HG03280 (cell line): ENCODE data around the gene FBXL17.

Experiments
- ATAC-seq: cut with Tn5 transposase; IDR thresholded peaks from one replicate; pipeline ENCODE4 v1.9.1; 2021; ENCODE audit warnings: mild to moderate bottlenecking, moderate library complexity; ENCODE audit not compliant: unreplicated experiment

FBXL17 gene

DNA sequence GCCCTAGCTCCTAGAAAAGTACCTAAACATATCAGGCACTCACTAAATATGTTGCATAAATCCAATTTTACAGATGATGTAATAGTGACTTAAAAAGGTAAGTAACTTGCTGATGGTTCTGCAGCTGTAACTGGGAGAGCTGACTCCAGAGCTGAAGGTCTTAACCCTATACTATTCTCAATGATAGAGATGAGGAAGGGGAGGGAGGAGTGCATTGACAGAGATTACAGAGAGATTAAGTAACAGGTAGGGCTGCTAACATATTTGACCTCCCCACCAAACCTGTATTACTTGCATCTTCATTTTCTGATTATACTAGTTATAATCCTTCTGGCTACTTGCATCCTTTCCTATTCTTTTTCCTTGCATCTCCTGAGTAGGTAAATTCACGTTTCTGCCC lies 455.8 kb downstream of the FBXL17 start:
- ATAC-seq, result no peak

DNA sequence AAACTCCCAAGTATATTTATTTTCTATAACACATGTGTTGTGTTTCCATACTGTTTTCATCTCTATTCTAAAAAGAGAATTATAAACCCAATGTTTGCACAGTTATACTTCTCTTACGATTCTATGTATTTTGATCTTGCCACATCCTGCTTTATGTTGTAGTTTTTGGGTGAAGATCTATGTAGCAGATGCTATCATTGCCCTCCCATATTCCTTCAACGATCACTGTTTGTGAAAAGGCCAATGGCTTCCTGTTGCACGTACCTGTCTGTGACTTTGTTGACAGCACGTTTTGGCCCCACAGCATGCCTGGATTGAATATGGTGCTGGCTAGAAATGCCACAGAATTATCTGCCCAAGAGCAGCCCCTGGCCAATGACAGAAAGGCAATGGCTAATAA lies 456.7 kb downstream of the FBXL17 start:
- no peak for ATAC-seq

DNA sequence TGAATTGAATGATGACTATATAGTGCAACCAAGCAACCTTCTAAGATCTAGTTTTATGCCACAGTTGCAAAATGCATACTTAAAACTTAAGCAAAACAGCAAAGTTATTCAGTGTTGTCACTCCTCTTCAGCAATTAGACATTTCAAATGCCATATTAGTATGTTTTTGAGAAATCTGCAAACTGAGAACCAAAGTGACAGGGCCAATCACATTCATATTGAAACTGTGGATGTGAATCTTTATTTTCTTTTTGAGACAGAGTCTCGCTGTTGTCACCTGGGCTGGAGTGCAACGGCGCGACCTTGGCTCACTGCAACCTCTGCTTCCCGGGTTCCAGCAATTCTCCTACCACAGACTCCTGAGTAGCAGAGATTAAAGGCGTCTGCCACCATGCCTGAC lies 461.9 kb downstream of the FBXL17 start:
- ATAC-seq, result no peak

DNA sequence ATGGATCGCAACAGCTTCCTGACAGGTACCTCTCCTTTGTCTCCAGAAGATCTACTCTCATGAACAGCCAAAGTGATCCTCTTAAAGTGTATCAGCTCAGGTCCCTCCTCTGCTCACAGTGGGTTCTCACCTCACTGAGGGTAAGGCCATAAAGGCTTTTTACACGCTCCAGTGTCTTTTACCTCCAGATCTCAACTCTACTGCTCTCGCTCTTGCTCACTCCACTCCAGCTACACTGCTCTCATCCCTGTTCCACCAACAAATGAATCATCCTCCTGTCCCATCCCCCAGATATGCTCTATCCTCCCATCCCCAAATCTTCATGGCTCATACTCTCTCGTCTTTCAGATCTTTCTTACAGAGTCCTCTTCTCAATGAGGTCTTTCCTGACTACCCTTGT lies 462.5 kb downstream of the FBXL17 start:
- no peak for ATAC-seq

DNA sequence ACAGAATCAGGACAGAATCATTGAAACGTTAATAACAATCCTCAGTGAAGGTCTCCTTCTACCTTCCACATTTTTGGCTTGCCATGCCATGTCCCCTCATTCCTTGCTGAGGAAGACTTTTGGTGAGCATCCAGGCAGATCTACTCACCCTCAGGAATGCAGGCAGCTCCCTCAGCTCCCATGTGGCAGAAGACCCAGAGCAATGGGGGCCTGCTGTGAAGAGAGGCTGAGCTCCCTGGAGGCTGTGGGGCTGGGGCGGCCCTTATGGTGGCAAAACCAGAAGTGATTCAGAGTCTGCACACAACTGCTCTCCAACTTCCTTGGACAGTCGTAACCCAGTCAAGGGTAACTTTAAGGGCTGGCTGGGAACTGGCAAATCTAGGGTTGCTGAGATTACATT lies 463.9 kb downstream of the FBXL17 start:
- ATAC-seq, result no peak

DNA sequence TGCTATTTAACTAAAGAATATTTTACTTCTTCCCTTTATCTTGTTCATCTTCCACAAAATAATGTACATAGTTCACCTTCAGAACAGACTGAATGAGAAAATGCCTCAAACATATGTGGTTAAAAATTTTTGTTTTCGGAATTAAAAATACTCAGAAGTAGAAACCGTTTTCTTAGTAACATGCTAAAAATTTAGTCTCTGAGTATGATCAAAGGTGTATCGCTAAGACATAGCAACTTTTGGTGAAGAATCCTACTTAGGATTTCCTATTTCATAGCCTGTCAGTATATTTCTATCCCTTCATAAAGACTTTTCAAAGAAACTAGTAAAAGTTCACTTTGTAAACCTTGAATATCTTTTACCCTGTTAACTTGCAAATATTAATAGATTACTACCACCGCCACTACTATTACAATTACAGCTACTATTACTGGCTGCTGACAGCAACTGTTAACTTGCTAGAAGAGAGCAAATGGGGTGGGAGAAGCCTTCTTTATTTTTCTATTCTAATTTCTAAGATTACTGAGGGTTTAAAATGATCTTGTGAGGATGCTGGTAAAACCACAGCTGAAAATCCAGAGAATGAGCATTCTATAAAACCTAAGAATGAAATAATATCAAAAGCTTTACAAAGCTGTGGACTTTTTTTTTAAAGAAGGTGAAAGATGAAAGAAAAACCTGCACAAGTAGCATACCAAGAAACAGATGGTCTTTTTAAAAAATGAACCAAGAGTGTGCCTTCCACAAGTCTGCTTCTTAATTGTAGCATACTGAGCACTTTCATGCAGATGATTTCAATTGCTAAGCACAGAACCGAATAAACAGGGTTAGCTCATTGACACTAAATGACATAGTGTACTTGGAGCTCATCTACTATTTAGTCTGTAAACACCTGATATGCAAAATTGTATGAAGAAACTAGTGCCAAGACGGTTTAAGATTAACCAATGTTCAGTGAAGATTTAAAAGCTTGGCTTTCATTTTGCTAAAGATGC lies 464.9 kb downstream of the FBXL17 start:
- no peak for ATAC-seq

DNA sequence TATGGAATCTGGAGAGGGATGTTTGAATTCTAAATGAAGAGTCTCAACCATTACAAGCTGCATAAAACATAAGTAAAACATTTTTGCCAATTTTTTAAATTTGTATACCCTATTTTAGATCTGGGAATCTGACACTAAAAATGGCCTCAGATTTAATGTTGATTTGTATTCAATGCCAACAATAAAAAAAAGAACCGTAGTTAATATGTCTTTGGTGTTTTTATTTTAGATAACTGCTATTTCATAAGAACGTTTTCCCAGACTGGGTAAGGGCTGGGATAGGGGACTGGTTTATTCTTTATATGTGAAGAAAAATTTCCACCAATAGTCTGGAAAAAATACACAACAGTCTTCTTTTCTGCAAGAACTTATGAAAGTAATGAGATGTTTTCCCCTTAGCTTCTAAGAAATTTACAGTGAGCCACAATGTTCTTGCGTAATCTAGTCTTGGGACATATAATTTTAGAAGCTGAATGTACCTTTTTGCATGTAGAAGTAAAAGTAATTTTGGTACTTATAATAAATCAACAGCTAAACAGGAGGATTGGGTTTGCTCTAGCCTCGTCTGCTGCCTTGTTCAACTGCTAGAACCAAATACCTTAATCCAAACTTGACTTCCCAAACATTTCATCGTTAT lies 466.6 kb downstream of the FBXL17 start:
- no peak for ATAC-seq

DNA sequence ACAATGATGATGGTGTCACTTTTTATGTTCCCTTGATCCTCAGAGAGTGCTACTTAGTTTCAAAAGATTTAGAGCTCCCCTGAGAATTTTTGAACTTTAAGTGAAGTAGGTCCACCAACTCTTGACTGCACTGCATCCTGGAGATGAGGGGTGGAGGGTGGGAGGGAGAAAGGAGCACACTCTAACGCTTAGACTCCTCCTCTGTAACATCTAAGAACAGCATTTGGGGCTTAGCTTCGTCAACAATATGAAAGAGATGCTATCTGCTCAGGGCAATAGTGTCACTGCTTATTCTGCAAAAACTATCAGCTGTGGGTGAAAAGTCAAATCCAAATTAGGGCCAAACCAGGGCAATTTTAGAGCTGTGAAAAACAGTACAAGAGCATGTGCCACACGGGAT lies 468.4 kb downstream of the FBXL17 start:
- no peak for ATAC-seq

DNA sequence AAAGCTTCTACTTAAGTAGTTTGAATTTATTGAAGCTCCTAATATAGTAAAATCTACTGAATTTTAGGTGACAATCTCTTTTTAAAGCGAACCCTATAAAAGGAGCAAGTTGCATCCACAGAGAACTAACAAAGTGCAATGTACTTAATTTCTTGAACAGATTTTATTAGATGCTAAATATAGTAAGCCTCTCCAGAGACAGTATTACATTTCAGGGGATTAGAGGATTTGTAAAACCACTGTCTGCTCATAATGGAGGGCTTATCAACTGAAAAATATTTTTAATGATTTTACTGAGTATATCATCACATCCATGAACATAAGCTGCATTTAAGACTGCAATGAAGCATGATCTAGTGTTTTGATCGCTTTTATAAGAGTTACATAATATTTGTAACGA lies 481.2 kb downstream of the FBXL17 start:
- ATAC-seq, result no peak

DNA sequence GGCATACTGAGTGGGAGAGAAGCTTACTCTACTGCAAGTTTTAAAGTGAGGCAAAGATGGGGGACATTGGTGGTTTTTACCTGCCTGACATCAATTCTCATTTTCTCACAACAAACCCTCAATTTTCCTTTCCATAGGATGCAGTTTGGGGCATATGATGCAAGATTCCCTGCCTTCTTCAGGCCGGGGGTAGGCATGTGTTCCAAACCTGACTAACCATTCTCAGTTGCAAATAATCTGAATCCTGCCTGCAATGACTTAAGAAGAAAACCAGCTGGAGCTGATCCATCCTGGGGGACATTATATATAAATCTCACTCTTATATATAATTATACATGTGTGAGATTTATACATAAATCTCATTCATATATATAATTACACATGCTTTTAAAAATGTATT lies 487.5 kb downstream of the FBXL17 start:
- ATAC-seq, result no peak

DNA sequence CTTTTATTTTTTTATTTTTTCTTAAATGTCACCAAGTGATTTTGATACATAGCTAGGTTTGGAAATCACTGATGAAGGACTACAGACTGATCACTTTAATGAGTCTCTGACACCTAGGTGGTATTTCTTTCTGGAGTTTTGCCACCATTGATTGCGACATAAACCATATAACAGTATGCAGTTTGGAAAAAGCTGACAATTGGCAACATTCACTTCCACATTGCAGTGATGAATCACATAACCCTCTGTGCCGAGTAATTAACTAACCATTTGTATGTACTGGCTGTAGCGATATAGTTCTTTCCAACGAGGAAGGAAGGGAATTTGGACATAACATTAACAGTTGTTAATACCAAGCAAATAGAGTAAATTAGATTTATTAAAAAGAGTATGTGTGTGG lies 488.3 kb downstream of the FBXL17 start:
- ATAC-seq, result no peak

DNA sequence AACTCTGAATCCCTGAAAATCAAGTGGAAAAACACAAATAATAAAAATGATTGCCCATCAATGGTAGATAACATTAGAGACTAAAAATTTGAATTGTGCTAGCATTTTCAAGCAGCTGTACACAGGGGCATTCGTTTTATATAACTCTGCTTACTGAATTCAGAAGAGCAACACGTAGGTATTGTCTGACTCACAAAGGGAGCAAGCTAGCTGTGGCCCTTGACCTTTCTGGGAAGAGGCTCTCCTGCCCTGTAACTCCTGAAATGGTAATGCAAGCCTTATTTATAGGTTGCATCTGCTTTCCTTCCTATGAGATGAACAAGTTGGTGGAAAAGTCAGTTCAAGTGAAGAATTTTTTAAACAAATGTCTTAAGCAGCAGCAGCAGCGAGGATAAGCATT lies 492.5 kb downstream of the FBXL17 start:
- ATAC-seq, result no peak

DNA sequence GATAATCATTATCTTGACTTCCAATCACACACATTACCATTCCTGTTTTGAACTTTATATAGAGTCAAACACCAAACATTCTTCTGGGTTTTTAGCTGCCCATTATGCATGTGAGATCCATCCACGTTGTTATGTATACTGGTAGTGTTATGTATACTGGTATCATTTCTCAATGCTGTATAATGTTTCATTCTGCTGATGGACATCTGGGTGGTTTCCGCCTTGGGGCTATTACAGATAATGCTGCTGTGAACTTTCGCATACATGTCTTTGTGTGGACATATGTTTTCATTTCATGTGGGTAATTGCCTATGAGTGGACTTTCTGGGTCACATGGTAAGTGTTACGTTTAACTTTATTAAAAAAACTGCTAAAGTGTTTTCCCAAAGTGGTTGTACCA lies 493.4 kb downstream of the FBXL17 start:
- ATAC-seq, result no peak

DNA sequence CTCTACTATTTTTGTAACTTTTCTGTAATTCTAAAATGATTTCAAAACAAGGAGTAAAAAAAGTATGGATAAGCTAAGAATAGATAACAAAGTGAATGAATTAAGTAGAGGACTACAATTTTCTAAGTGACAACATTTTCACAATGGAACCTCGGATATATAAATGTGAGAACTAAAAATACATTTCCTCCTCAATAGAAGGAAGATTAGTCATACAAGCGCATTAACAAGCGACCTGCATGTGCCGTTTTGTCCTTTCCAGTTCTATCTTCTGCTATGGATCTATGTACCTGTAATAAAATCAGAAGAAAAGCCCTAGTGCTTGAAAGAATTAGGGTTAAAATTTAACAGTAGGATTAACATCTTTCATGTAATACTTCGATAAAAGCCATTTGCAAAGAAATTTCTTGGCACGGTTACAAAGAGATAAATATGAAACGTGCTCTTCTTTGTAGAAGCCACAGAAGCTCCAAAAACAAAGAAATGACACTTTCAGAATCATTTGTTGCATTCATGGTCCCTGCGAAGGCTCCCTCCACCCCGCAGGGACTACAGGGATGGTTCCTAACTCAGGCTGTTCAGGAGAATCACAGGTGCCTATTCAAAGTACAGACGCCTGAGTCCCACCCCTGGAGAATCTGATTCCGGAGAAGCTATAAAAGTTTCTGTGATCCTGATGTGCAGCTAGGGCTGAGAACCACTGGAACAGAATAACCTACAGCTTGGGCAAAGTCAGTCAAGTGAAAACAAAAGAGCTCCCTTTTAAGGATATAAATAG lies 494.5 kb downstream of the FBXL17 start:
- no peak for ATAC-seq

DNA sequence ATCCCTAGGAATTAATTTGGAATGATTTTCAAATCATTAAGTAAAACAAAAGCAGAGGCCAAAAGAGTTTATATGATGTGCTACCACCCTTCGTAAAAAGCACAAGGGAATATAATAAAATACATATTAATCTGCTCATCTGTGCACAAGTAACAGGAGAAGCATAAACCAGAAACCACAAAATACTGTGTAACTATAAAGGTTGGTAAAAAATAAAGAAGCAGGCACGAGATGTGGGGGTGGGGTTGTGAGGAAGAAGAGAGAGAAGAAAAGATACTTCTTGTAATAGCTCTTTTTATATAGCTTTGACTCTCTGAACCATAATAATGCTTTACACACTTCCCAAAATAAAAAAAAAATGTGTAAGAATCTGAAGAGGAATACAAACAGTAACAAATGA lies 496.3 kb downstream of the FBXL17 start:
- no peak for ATAC-seq

DNA sequence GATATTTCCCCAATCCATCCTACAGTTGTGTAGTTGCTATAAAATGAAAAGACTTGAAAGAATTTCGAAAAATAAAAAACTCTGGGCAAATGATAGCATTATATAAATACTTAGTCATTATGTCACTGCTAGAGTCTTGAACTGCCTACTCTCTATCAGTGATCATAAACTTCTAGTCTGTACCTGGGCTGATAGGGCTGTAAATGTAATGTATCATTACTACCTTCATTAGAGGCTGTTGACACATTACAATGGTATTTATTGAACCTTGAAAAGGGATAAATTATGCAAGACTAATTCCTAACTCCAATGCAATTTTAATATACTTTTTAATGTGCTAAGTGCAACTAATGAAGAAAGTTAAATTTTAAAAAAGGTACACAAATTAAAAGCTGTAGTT lies 497.0 kb downstream of the FBXL17 start:
- ATAC-seq, result no peak

DNA sequence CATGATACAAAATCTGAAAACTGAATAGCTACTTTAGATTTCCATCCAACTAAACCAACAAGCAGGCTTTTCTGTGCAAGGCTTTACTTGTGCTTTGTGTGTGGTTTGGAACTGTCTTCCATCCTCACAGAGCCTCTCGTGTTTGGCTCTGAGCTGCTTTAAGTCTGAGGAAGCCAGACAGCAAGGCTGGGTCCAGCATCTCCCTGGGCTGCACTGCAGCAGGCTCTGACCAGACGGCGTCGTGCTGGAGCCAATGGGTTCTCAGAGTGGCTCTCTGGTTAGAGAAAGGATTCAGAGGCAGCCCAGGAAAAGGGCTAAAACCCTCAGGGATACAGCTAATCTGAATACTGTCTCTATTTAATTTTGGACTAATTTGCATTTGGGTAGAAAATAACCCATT lies 503.2 kb downstream of the FBXL17 start:
- ATAC-seq, result no peak

DNA sequence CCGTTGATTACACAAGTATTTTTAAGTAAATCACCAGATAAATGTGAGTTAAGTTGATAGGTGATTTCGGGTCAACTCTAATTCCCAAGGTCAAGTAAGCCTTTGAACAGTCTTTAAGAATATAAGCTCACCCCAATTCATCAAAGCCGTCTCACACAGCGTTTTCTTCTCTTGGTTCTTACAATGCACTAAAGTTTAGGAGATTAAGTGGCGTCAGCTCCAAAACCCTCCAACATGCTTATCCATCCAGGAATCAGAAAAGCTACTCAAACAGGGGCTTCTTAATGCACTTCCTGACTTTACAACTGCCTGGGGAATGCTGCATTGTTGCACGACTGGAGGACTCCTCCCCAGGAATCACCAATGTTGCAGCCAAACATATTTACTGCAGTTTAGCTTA lies 505.0 kb downstream of the FBXL17 start:
- no peak for ATAC-seq

DNA sequence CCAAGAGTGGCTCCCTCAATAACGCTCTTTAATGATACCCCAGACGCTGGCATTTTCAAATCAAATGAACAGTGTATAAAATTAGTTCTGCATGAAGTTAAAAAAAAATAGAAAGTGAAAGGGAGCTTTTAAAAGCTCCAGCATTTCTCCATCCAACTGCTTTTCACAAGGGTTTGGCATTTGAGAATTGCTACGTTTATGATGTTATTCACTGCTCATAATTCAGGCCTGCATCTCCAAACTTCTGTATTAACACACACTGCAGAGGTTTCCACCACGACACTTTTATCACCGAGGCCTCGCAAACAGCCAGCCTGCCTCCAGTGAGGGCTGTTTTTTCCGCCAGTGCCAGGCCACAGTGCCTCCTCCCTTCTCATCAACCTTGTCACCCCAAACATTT lies 505.6 kb downstream of the FBXL17 start:
- no peak for ATAC-seq

DNA sequence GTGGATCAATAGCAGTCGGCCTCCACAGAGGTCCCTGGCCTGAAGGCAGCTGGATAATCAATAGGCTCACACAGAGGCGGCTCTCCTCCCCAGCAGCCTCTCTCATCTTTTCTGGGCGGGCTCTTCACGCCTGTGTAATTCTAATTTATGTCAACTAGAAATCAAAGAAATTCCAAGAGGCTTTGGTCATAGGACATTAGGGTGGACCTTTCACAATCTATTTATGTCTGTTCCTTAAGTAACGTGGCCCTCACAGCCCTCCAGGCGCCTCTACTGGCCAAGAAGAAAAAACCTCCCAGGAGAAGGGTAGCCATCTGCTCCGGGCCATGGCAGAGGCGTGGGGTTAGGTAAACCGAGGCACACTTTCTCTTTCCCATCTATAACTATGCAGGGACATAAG lies 506.1 kb downstream of the FBXL17 start:
- ATAC-seq, result no peak

DNA sequence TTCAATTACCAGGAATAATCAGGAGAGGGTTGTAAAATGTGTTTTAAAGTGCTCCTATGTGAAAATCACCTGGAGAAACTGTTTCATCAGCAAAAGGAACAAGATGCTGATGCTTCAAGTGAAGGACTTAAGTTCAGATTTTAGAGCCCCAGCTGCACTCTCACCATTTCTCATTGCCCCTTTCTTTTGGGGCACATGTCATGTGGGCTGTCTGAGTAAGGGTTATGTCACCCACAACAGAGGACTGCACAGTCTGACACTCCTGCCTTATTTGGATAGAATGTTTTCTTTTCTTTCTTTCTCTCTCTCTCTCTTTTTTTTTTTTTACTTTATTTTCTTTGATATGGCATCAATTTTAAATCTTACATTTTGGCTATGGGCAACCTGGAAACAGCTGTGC lies 507.1 kb downstream of the FBXL17 start:
- ATAC-seq, result no peak

DNA sequence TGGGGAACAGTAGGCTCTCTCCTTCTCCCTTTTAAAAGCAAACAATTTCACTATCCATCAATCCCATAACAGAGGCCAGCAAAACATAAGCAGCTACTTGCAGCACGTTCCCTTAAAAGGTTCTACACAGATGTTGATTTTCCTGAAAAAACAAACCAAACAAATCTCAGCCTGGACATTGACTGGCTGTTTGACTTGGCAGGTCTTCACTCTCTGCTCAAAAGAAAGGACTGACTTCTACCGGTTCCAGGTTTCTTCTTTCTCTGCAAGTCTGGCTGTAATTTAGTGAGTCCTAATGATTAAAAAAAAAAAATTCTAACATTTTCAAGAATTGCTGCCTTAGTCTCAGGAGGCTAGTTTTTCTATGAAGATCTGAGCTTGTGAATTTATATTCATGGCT lies 508.0 kb downstream of the FBXL17 start:
- no peak for ATAC-seq
